Lower leg skin (tissue), 4 donors: ENCODE data around the gene AMOTL1. TPM values are rescaled to one million over a fixed set of nuclear protein-coding genes. Genes with fewer than 3 reads are reported as not detected.

Experiments
- DNase-seq, 2 donors: peaks; one replicate each; pipeline ENCODE4 v3.0.0-alpha.2; 2019; ENCODE audit warnings: low spot score in 2 of 2
- H3K4me3 ChIP-seq: fragments of 200-600 bp; sonication (generic); 2 replicates; pipeline ENCODE4 v1.5.1; 2017; ENCODE audit warnings: mild to moderate bottlenecking, low read depth; ENCODE audit not compliant: poor library complexity, severe bottlenecking
- CTCF ChIP-seq, 3 donors: fragments of 450-650 bp; IDR thresholded peaks; one replicate each; pipeline ENCODE4 v1.5.1; 2016; ENCODE audit warnings: antibody characterized with exemption in 3 of 3, mild to moderate bottlenecking in 3 of 3, moderate library complexity in 2 of 3
- POLR2A ChIP-seq, 2 donors: fragments of 450-650 bp; IDR thresholded peaks; one replicate each; pipeline ENCODE4 v1.6.1; 2016 to 2017; ENCODE audit warnings: antibody characterized with exemption in 2 of 2, mild to moderate bottlenecking in 1 of 2, moderate library complexity in 1 of 2
- WGBS, 2 donors: methylation state at CpG; one replicate each; pipeline ENCODE4 v1.1.5; 2018; 5-methylcytosine and 5-hydroxymethylcytosine counted together
- intact Hi-C: fragments of 100-400 bp; cut with DNase I; formaldehyde crosslinking; loops from one replicate; pipeline ENCODE4 v1.15.0; 2023; ENCODE audit warnings: low total_unique reads
- total RNA-seq, 4 donors: library from RNA; depleted of rRNA; stranded (reverse); fragments of >200 nt; gene quantifications; one replicate each; pipeline ENCODE4 v1.1.0, GENCODE V29; 2016

The AMOTL1 gene
- total RNA-seq, 4 donors from 2014 or later, result 45.3 to 72.0 (median 64.8) TPM

GRCh38 chr11:94725097-94725496 lies 43.1 kb upstream of the AMOTL1 start:
- TF ChIP-seq POLR2A (IDR thresholded peaks at IDR 0.05), result no peak
- no peak for TF ChIP-seq CTCF (IDR thresholded peaks at IDR 0.05)
- no peak overlapping the region for H3K4me3 ChIP-seq
- 74 to 76% methylated on average over 2 of the region's 2 CpGs for WGBS, 2 donors
- DNase-seq, result no peak
- intact Hi-C loops, result no loop called here

GRCh38 chr11:94727819-94728218 lies 40.3 kb upstream of the AMOTL1 start:
- no peak overlapping the region for H3K4me3 ChIP-seq
- WGBS, 2 donors, result 46 to 51% methylated on average over 2 of the region's 2 CpGs
- intact Hi-C loops, result no loop called here
- no peak for DNase-seq
- no peak for TF ChIP-seq CTCF (IDR thresholded peaks at IDR 0.05)
- no peak for TF ChIP-seq POLR2A (IDR thresholded peaks at IDR 0.05)

GRCh38 chr11:94728541-94728940 lies 39.6 kb upstream of the AMOTL1 start:
- DNase-seq, result no peak
- TF ChIP-seq POLR2A (IDR thresholded peaks at IDR 0.05) (no peak), CTCF (IDR thresholded peaks at IDR 0.05) (no peak)
- intact Hi-C loops, result no loop called here
- no peak overlapping the region for H3K4me3 ChIP-seq
- 82 to 85% methylated on average over 1 of the region's 1 CpG for WGBS, 2 donors

GRCh38 chr11:94728966-94729751 lies 39.0 kb upstream of the AMOTL1 start:
- TF ChIP-seq CTCF (IDR thresholded peaks at IDR 0.05) (no peak), POLR2A (IDR thresholded peaks at IDR 0.05) (no peak)
- H3K4me3 ChIP-seq, result no peak overlapping the region
- WGBS, 2 donors, result 85 to 89% methylated on average over 7 of the region's 7 CpGs
- intact Hi-C loops, result no loop called here
- DNase-seq, result no peak

- no peak overlapping the region for H3K4me3 ChIP-seq
- TF ChIP-seq CTCF (IDR thresholded peaks at IDR 0.05) (no peak), POLR2A (IDR thresholded peaks at IDR 0.05) (no peak)
- DNase-seq, result no peak
- 88 to 96% methylated on average over 1 of the region's 1 CpG for WGBS, 2 donors
- intact Hi-C loops, result no loop called here
These were observed 38.0 kb upstream of the AMOTL1 start for GRCh38 chr11:94730153-94730552.
